D721Med (cell line): Measurements from ENCODE around the gene STAT3.

Source experiments
- DNase-seq: peaks from one replicate; pipeline ENCODE4 v3.0.0; 2011; ENCODE audit warnings: low spot score; ENCODE audit not compliant: insufficient read length
- FAIRE-seq: peaks from 2 replicates; lab custom pipeline; 2011; peaks lifted over from hg19 to GRCh38; lab: Jason Lieb, UNC
- TF ChIP-seq, protein P1 (sequence below): IDR thresholded peaks from 2 replicates; pipeline ENCODE4 v1.5.1; 2012; ENCODE audit warnings: mild to moderate bottlenecking, control low read depth; ENCODE audit not compliant: insufficient read depth; ENCODE audit errors: missing control alignments

STAT3 gene

DNA sequence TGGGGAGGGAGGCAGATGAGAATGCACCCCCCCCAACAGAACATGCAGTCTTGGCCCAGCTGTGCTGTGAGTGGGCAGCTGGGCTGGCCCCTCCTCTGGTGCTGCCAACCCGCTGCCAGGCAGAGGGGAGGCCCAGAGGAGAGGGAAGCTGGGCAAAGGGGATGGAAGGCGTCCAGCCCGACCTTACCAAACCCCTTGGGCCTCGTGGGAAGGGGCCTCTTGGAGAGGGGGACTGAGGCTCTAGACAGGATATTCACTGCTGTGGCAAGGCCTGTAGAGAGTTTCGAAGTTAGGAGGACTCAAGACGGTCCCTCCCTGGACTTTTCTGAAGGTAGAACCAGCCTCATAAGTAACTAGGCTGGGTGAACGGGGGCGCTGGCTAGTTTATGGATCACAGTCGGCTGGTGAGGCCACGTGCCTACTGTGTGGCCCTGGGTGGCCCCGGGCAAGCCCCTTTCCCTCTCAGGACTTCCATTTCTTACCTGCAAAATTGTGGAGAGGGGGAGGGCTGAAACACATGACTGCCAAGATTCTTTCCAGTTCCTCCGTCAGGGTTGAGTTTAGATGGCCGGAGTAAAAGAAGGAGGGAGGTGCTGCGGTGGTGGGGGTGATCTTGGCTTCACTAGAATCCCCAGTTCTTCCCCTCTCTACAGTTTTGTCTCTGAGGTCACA lies 100.8 kb downstream of the STAT3 start:
- TF ChIP-seq, protein P1, sequence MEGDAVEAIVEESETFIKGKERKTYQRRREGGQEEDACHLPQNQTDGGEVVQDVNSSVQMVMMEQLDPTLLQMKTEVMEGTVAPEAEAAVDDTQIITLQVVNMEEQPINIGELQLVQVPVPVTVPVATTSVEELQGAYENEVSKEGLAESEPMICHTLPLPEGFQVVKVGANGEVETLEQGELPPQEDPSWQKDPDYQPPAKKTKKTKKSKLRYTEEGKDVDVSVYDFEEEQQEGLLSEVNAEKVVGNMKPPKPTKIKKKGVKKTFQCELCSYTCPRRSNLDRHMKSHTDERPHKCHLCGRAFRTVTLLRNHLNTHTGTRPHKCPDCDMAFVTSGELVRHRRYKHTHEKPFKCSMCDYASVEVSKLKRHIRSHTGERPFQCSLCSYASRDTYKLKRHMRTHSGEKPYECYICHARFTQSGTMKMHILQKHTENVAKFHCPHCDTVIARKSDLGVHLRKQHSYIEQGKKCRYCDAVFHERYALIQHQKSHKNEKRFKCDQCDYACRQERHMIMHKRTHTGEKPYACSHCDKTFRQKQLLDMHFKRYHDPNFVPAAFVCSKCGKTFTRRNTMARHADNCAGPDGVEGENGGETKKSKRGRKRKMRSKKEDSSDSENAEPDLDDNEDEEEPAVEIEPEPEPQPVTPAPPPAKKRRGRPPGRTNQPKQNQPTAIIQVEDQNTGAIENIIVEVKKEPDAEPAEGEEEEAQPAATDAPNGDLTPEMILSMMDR: no peak
- FAIRE-seq (no peak), DNase-seq (no peak)

DNA sequence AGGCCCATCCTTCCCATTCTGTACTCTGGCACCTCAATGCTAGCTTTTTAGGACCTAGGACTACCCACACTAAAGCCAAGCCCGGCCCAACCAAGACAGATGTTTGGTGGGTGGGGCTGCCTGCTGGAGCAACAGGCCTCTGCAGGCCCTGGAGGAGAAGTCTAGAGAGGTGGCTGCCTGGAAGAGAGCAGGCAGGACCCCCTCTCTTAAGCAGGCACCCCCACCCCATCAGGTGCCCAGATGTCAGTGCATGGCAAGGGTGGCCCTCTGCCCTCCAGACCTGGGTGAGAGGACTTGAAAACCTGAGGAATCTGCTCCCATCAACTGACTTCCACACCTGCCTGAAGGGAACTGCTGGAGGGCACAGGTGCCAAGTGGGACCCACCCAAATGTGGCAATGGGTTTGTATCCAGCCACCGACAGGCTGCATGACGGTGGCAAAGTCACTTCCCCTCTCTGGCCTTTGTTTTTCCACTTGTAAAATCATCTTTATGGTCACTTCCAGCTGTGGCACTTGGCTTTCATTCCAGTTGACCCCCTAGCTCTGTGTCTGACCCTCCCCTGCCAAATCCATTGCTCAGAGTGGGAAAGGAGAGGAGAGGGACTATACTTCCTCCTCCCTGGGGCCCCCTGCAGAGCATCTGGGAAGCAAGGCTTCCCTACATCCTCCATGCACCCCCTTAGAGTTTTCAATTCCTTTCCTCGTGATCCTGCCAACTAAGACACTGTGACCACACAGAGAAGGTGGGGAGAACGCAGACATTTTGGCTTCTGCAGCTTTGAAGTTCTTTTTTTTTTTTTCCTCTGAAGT lies 101.6 kb downstream of the STAT3 start:
- DNase-seq: no peak
- no peak for FAIRE-seq
- TF ChIP-seq, protein P1: no peak

DNA sequence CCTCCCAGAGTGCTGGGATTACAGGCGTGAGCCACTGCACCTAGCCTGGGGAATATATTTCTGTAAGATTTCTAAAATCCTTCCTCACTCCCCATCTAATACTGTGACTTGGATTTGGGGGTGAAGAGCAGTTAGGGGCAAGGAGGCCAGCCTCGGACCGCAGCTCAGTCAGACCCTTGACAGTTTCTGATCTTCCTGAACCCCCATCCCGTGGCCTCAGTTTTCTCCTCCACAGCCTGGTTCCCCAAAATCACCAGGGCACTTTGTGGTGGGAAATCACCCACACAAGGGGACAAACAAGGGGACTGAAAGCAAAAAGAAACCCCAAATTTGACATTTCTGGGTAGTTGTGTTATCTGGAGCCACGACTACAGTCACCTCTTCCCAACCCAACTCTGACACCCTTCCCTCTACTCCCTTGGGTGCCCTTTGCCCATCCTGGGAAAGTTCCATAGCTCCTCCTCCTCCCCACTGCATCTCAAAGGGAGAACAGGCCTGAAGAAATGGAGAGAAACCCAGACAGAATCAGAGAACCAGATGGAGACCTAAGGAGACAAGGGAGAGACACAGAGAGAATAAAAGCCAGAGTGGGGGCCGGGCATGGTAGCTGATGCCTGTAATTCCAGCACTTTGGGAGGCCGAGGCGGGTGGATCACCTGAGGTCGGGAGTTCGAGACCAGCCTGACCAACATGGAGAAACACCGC lies 102.7 kb downstream of the STAT3 start:
- TF ChIP-seq, protein P1: no peak
- no peak for FAIRE-seq
- DNase-seq: no peak

DNA sequence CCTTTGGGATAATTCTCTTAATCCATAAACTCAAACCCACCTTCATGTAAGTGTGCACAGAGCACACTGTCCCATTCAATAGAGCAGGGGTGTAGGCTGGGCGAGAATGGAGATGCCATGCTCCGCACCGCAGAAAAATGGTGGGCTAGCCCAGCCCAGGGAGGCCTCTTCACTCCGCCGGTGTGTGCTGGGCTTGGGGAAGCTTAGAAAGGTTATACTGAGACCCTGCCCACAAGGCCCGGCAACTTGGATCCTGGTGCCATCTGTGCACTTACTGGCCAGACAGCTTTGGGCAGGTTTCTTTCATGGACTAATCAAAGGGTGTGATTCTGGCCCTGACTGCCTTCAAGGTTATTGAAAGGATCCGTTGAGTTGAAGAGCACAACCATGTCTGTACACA lies 103.7 kb downstream of the STAT3 start:
- DNase-seq (no peak), FAIRE-seq (no peak)
- TF ChIP-seq, protein P1: no peak

DNA sequence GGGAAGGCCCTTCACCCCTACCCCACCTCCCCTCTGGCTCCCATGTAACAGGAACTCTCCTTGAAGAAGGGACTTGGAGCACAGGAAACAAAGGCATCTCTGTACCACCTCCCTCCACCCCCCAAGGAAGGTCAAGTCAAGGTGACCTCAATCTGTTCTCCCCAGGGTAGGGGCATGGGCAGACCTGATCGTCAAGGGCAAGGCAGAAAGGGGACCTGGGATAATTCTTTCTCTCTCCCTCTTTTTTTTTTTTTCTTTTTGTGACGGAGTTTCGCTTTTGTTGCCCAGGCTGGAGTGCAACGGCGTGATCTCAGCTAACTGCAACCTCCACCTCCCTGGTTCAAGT lies 104.2 kb downstream of the STAT3 start:
- TF ChIP-seq, protein P1: no peak
- no peak for FAIRE-seq
- DNase-seq: no peak

DNA sequence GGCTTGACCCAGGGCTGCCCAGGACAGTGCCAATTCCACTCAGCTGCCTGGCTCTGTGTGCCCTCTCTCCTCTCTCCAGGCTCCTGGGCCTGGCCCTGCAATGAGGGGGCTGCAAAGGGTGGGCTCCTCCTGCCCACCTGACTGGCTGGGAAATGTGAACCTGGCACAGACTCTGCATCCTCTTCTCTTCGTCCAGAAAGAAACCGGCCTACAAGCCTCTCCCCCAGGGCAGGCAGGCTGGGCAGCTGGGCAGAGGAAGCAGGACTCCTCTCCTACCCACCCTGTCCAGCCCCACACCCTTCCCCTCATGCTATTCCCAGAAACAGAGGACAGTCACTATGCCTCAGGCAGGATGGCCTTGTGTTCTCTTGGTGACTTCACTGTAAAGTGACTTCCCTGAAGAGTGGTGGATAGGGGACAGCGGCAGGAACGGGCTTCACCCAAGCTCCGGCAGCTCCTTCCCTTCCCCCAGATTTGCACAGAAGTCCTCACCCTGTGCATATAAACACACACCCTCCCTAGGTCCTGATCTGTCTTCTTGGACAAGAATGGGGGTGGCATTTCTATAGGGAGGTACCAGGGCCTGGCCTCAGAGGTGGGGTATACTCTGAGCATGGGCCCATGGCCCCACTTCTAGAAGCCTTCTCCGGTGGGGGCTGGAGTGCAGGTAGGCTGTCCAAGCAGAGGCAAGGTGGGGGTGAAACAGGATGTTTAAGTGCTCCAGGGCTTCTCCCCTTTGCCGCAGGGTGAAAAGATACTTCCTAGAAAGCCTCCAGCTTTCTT lies 104.8 kb downstream of the STAT3 start:
- no peak for DNase-seq
- TF ChIP-seq, protein P1: no peak
- FAIRE-seq: no peak
